Measurements from ENCODE around the gene KIR3DL2.
"Not testable (repeated sequence)": the region's sequence is repeated elsewhere in the genome, so short reads cannot be mapped to it uniquely, and the experiment has no call there.

GRCh38 chr19:54824416-54824815 lies 25.8 kb upstream of the KIR3DL2 start:
- TF ChIP-seq CTCF (IDR thresholded peaks at IDR 0.05; ENCODE audit: poor library complexity, severe bottlenecking); TAF1 (IDR thresholded peaks at IDR 0.05; ENCODE audit: low read depth); REST (IDR thresholded peaks at IDR 0.05; ENCODE audit: borderline replicate concordance): not testable (repeated sequence)

Data from neural cell (in vitro differentiated cells).